PC-3 (cell line): Measurements from ENCODE around the gene KCNIP4. TPM values are rescaled to one million over a fixed set of nuclear protein-coding genes. Genes with fewer than 3 reads are reported as not detected.

Experiments
- ATAC-seq: fragments of 200-7000 bp; cut with Tn5 transposase; 2 replicates; pipeline ENCODE4 v1.9.1; 2020; ENCODE audit warnings: mild to moderate bottlenecking, moderate library complexity
- BruUV-seq: library from RNA; stranded (reverse); fragments of 400-500 nt; replicated peaks from 2 replicates; lab custom pipeline; 2021; lab: Mats Ljungman, UMichigan
- CTCF ChIA-PET: fragments of 300-600 bp; sonication (Branson Sonifier 250); formaldehyde crosslinking; loops from one replicate; lab custom pipeline; 2022; ENCODE audit warnings: antibody characterized with exemption; lab: Charles Lee
- POLR2A ChIA-PET: fragments of 300-600 bp; sonication (Branson Sonifier 250); formaldehyde crosslinking; loops from one replicate; lab custom pipeline; 2022; ENCODE audit warnings: antibody characterized with exemption; ENCODE audit not compliant: unreplicated experiment; lab: Charles Lee
- DNase-seq: peaks from one replicate; pipeline ENCODE4 v3.0.0-alpha.2; 2015
- H2AFZ ChIP-seq: fragments of 300-600 bp; sonication (generic); 2 replicates; pipeline ENCODE4 v1.6.0; 2016; ENCODE audit warnings: antibody characterized with exemption, low read length
- H3F3A ChIP-seq: fragments of 300-600 bp; sonication (generic); one replicate; pipeline ENCODE4 v1.6.0; 2017; ENCODE audit warnings: antibody characterized with exemption, low read length, control low read depth, mild to moderate bottlenecking; ENCODE audit not compliant: unreplicated experiment
- H3K27ac ChIP-seq: fragments of 300-600 bp; sonication (generic); 2 replicates; pipeline ENCODE4 v1.5.1; 2016; ENCODE audit warnings: mild to moderate bottlenecking, low read length
- H3K27me3 ChIP-seq: fragments of 300-600 bp; sonication (generic); 2 replicates; pipeline ENCODE4 v1.6.1; 2016; ENCODE audit warnings: low read length, mixed read lengths
- H3K36me3 ChIP-seq: fragments of 300-600 bp; sonication (generic); 2 replicates; pipeline ENCODE4 v1.6.1; 2016; ENCODE audit warnings: low read depth, mixed run types, low read length, mixed read lengths
- H3K4me1 ChIP-seq: fragments of 300-600 bp; sonication (generic); 2 replicates; pipeline ENCODE4 v1.5.1; 2016; ENCODE audit warnings: low read length; ENCODE audit not compliant: insufficient read depth
- H3K4me2 ChIP-seq: fragments of 300-600 bp; sonication (generic); 2 replicates; pipeline ENCODE4 v1.6.0; 2016; ENCODE audit warnings: low read length
- H3K4me3 ChIP-seq: fragments of 300-600 bp; sonication (generic); 2 replicates; pipeline ENCODE4 v1.5.1; 2016; ENCODE audit warnings: mild to moderate bottlenecking, low read length, mixed read lengths
- H3K79me2 ChIP-seq: fragments of 300-600 bp; sonication (generic); 2 replicates; pipeline ENCODE4 v1.6.1; 2017; ENCODE audit warnings: low read length, mixed read lengths
- H3K9ac ChIP-seq: fragments of 300-600 bp; sonication (generic); 2 replicates; pipeline ENCODE4 v1.6.0; 2016; ENCODE audit warnings: mild to moderate bottlenecking, low read length
- H3K9me2 ChIP-seq: fragments of 300-600 bp; sonication (generic); replicated peaks from 2 replicates; pipeline ENCODE4 v1.6.1; 2016; ENCODE audit warnings: mixed run types, low read length, mixed read lengths
- H3K9me3 ChIP-seq: fragments of 300-600 bp; sonication (generic); 2 replicates; pipeline ENCODE4 v1.6.1; 2016; ENCODE audit warnings: low read length, mixed read lengths
- H4K20me1 ChIP-seq: fragments of 300-600 bp; sonication (generic); 2 replicates; pipeline ENCODE4 v1.6.1; 2016; ENCODE audit warnings: low read length, mixed read lengths
- CTCF ChIP-seq: fragments of 300-600 bp; sonication (generic); conservative IDR thresholded peaks from 2 replicates; pipeline ENCODE4 v1.5.1; 2017; ENCODE audit warnings: antibody characterized with exemption, low read depth, mild to moderate bottlenecking, low read length
- EZH2 ChIP-seq: fragments of 300-600 bp; sonication (generic); IDR thresholded peaks from one replicate; pipeline ENCODE4 v1.6.1; 2017; ENCODE audit warnings: antibody characterized with exemption, mild to moderate bottlenecking, low read length; ENCODE audit not compliant: unreplicated experiment
- EZH2phosphoT487 ChIP-seq: fragments of 300-600 bp; sonication (generic); IDR thresholded peaks from 2 replicates; pipeline ENCODE4 v1.6.1; 2018; ENCODE audit warnings: mild to moderate bottlenecking, antibody characterized with exemption, low read length, borderline replicate concordance
- intact Hi-C: fragments of 100-400 bp; cut with micrococcal nuclease; formaldehyde crosslinking; loops from 2 replicates; pipeline ENCODE4 v1.9.0; 2023
- total RNA-seq: library from RNA; depleted of rRNA; stranded (reverse); fragments of >200 nt; gene quantifications from 2 replicates; pipeline ENCODE4 v1.2.3, GENCODE V29; 2014

The KCNIP4 gene
- total RNA-seq, 1 experiment from 2014 or later, result not detected

- no peaks in the 10 kb centered on the region for H3K36me3 ChIP-seq
- ChIA-PET POLR2A (no interaction called here), CTCF (no interaction called here)
- BruUV-seq, result no TSS peak
- H3K4me3 ChIP-seq, result no peak overlapping the region
- H3K9me2 ChIP-seq, result no peaks in the 10 kb centered on the region
- H3K9me3 ChIP-seq, result no peaks in the 10 kb centered on the region
- no peaks in the 10 kb centered on the region for H4K20me1 ChIP-seq
- DNase-seq (no peak), ATAC-seq (no peak)
- H3K27ac ChIP-seq, result no peak overlapping the region
- H2AFZ ChIP-seq, result no peak overlapping the region
- no peaks in the 10 kb centered on the region for H3K27me3 ChIP-seq
- no peak overlapping the region for H3K4me2 ChIP-seq
- H3K79me2 ChIP-seq, result no peaks in the 10 kb centered on the region
- intact Hi-C loops, result no loop called here
- no peak overlapping the region for H3K9ac ChIP-seq
- no peaks in the 10 kb centered on the region for H3F3A ChIP-seq
- TF ChIP-seq EZH2phosphoT487 (no peak), CTCF (no peak), EZH2 (no peak)
- peaks cover 1% of the 10 kb centered on the region; the same call in 1 of the 2 replicates for H3K4me1 ChIP-seq
Measured at GRCh38 chr4:21876711-21877110, 71.9 kb downstream of the KCNIP4 start.

- intact Hi-C loops, result no loop called here
- no peak overlapping the region for H3K4me2 ChIP-seq
- no peak for TF ChIP-seq EZH2
- TF ChIP-seq CTCF, result no peak
- TF ChIP-seq EZH2phosphoT487, result no peak
- no peak for ATAC-seq
- H3F3A ChIP-seq, result no peaks in the 10 kb centered on the region
- H3K4me3 ChIP-seq, result no peak overlapping the region
- H4K20me1 ChIP-seq, result no peaks in the 10 kb centered on the region
- H3K27ac ChIP-seq, result no peak overlapping the region
- H3K79me2 ChIP-seq, result no peaks in the 10 kb centered on the region
- ChIA-PET CTCF (no interaction called here), POLR2A (no interaction called here)
- H2AFZ ChIP-seq, result no peak overlapping the region
- H3K9ac ChIP-seq, result no peak overlapping the region
- no TSS peak for BruUV-seq
- no peaks in the 10 kb centered on the region for H3K9me2 ChIP-seq
- H3K27me3 ChIP-seq, result no peaks in the 10 kb centered on the region
- no peaks in the 10 kb centered on the region for H3K9me3 ChIP-seq
- no peaks in the 10 kb centered on the region for H3K36me3 ChIP-seq
- no peak for DNase-seq
- H3K4me1 ChIP-seq, result no peaks in the 10 kb centered on the region
Measured at GRCh38 chr4:21873145-21873544, 75.4 kb downstream of the KCNIP4 start.

GRCh38 chr4:21872101-21872500 is 76.5 kb downstream of the KCNIP4 start:
- Histone ChIP-seq H3K36me3 (no peaks in the 10 kb centered on the region), H3K27me3 (no peaks in the 10 kb centered on the region), H3K9me2 (no peaks in the 10 kb centered on the region), H2AFZ (no peak overlapping the region), H3K4me1 (no peaks in the 10 kb centered on the region), H3K4me3 (no peak overlapping the region), H3K9ac (no peak overlapping the region), H3F3A (no peaks in the 10 kb centered on the region), H3K27ac (no peak overlapping the region), H3K79me2 (no peaks in the 10 kb centered on the region), H4K20me1 (no peaks in the 10 kb centered on the region), H3K9me3 (no peaks in the 10 kb centered on the region), H3K4me2 (no peak overlapping the region)
- TF ChIP-seq CTCF (no peak), EZH2phosphoT487 (no peak), EZH2 (no peak)
- ATAC-seq (no peak), DNase-seq (no peak)
- intact Hi-C loops, result no loop called here
- ChIA-PET POLR2A (no interaction called here), CTCF (no interaction called here)
- BruUV-seq, result no TSS peak
